GM23248 (cell line): ENCODE data around the gene TTBK1.

Experiments used
- EZH2 ChIP-seq: fragments of 200-600 bp; sonication (generic); IDR thresholded peaks from 2 replicates; pipeline ENCODE4 v1.6.1; 2018; ENCODE audit warnings: antibody characterized with exemption, mild to moderate bottlenecking; ENCODE audit not compliant: insufficient read depth, poor library complexity, severe bottlenecking
- EZH2phosphoT487 ChIP-seq: fragments of 200-600 bp; sonication (generic); IDR thresholded peaks from 2 replicates; pipeline ENCODE4 v1.6.1; 2018; ENCODE audit warnings: antibody characterized with exemption, moderate library complexity, mild to moderate bottlenecking, low read depth; ENCODE audit not compliant: insufficient read depth

DNA sequence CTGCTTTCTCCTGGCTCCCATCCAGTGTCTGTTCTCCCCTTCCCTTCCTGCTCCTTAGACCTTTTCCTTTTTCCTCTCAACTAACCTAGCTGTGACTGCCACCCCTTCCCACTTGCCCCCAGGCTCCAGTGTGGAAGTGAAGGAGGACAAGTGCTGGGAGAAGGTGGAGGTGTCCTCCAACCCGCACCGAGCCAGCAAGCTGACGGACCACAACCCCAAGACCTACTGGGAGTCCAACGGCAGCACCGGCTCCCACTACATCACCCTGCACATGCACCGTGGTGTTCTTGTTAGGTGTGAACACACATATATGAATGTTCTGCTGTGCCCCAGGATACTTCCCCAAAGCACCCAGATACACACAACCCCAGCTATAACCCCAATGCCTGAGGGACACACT, 42.7 kb upstream of the TTBK1 start:
- no peak for TF ChIP-seq EZH2
- no peak for TF ChIP-seq EZH2phosphoT487
